ENCODE measurements around the gene CTSL. TPM values are rescaled to one million over a fixed set of nuclear protein-coding genes. Genes with fewer than 3 reads are reported as not detected.

Gene CTSL
- polyA plus RNA-seq (2013, experiment 1 of 4), result 38.6 TPM
- 40.4 TPM for polyA plus RNA-seq (2013, experiment 2 of 4)
- 36.7 TPM for polyA plus RNA-seq (2013, experiment 3 of 4)
- polyA plus RNA-seq (2013, experiment 4 of 4), result 41.9 TPM

DNA sequence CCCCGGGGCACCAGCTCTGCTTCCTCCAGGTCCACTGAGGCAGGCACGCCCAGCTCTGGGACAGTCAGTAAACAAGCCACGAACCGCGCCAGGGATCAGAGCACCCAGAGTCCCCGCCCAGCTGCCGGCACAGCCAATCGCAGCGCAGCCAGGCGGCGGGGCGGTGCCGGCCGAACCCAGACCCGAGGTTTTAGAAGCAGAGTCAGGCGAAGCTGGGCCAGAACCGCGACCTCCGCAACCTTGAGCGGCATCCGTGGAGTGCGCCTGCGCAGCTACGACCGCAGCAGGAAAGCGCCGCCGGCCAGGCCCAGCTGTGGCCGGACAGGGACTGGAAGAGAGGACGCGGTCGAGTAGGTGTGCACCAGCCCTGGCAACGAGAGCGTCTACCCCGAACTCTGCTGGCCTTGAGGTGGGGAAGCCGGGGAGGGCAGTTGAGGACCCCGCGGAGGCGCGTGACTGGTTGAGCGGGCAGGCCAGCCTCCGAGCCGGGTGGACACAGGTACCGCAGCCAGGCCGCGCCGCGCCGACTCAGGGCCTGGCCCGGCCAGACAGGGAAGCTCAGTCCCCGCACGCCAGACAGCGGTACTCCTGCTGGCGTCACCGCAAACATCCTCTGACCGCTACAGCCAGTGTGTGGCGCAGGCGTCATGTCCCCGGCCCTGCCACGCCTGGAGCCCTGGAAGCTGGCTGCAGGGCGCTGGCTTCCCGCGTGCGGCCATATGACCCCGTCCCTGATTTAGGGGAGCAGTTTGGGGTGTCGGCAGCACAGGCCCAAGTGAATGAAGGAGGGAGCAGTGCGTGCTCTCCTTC lies at the start of gene CTSL:
Gene CTSL, plus strand, starts transcription at position 220 of the 810 bp plus-strand sequence. CDS start 1,485 bp downstream, outside the sequence.
- WGBS, 2 experiments, result 1% methylated on average over 67 of the region's 67 CpGs
- Histone ChIP-seq H3K27me3 (ENCODE audit: control insufficient read depth, insufficient read depth, low read length, poor library complexity, severe bottlenecking) (peaks cover 15% of the 10 kb centered on the region), H3K9me3 (ENCODE audit: control insufficient read depth, low read length) (no peaks in the 10 kb centered on the region), H3K36me3 (ENCODE audit: control insufficient read depth, insufficient read depth, low read length) (no peaks in the 10 kb centered on the region), H3K27ac (ENCODE audit: insufficient read depth, low read depth, low read length, poor library complexity, severe bottlenecking) (peak within 1 kb of the TSS; percentile 69), H3K4me3 (ENCODE audit: insufficient read depth, low read depth, low read length) (peak within 1 kb of the TSS; percentile 63), H3K4me1 (ENCODE audit: control insufficient read depth, insufficient read depth, low read length) (no peaks in the 10 kb centered on the region)

DNA sequence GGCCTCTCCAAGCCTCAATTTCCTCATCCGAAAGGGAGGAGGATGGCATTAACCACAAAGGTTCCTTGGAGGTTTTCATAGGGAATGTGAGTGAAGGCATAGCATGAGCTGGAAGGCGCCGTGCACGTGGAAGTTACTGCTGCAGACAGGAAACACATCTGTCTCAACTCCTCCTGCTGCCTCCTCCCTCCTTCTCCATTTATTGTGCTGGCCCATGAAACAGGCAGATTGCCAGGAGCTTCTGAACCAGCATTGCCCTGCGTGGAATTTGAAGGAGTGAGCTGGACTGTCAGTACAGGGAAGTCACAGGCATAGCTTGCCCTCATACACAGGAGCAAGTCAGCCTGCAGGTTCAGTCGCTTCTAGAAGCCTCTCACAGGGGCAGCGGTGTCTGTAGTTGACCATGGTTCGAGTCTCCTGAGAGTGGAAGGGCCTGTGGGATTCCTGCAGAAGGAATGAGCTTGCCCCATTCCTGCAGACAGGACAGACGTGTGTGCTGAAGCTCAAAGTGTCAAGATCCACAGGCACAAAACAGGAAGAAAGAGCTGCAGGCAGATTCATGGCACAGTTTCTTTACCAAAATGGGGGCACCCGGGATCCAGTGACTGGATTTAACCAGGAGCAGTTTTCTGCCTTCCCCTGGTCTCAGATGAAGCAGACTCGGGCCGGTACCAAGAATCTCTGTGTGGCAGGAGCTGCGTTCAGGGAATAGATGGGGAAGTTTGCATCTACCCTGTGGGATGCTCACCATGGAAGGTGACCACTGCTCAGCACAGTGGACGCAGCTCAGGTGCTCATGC lies 48.7 kb upstream of the CTSL start:
- WGBS, 2 experiments, result 93 to 94% methylated on average over 14 of the region's 14 CpGs
- no peaks in the 10 kb centered on the region for H3K27me3 ChIP-seq (ENCODE audit: control insufficient read depth, insufficient read depth, low read length, poor library complexity, severe bottlenecking)
- no peaks in the 10 kb centered on the region for H3K4me1 ChIP-seq (ENCODE audit: control insufficient read depth, insufficient read depth, low read length)
- H3K9me3 ChIP-seq (ENCODE audit: control insufficient read depth, low read length), result no peaks in the 10 kb centered on the region
- peaks cover 10% of the 10 kb centered on the region for H3K36me3 ChIP-seq (ENCODE audit: control insufficient read depth, insufficient read depth, low read length)
- H3K4me3 ChIP-seq (ENCODE audit: insufficient read depth, low read depth, low read length), result no peak overlapping the region
- H3K27ac ChIP-seq (ENCODE audit: insufficient read depth, low read depth, low read length, poor library complexity, severe bottlenecking), result no peak overlapping the region

DNA sequence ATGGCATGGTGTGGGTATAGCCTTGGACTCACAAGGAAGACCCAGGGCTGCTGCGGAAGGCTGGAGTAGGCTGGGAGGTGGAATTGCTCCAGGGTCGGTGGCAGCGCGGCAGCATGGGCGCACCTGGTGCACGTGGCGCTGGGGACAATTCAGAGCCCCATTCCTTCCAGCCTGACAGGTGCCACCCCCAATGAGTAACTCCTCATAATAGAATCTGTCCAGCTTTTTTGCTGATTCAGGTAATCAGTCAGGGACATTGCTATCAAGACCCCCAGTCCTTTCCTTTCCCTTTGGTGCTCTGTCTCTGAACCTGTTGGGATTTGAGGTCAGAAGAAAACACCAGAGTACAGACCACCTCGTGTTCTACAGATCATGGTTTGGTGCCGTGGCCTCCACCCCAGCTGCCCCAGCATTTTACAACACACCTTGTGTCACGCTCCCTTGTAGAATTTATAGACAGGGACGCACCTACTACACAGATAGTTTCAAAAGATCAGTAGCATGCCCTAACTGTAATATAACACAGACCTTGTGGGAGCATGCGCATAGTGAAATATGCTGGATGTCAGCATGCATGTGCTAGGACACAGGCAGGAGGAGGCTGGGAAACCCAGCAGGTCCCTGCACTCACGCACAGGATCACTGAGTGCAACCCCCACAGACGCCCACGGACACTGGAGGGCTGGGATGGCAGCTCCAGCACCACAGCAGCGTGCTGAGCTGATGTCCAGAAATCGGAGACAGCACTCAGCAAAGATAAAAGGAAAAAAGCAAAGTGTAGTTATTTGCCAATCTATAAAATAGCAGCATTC lies 47.9 kb upstream of the CTSL start:
- WGBS, 2 experiments, result 88 to 91% methylated on average over 17 of the region's 17 CpGs
- Histone ChIP-seq H3K36me3 (ENCODE audit: control insufficient read depth, insufficient read depth, low read length) (peaks cover 11% of the 10 kb centered on the region), H3K4me1 (ENCODE audit: control insufficient read depth, insufficient read depth, low read length) (no peaks in the 10 kb centered on the region), H3K27ac (ENCODE audit: insufficient read depth, low read depth, low read length, poor library complexity, severe bottlenecking) (no peak overlapping the region), H3K9me3 (ENCODE audit: control insufficient read depth, low read length) (no peaks in the 10 kb centered on the region), H3K4me3 (ENCODE audit: insufficient read depth, low read depth, low read length) (no peak overlapping the region), H3K27me3 (ENCODE audit: control insufficient read depth, insufficient read depth, low read length, poor library complexity, severe bottlenecking) (no peaks in the 10 kb centered on the region)

DNA sequence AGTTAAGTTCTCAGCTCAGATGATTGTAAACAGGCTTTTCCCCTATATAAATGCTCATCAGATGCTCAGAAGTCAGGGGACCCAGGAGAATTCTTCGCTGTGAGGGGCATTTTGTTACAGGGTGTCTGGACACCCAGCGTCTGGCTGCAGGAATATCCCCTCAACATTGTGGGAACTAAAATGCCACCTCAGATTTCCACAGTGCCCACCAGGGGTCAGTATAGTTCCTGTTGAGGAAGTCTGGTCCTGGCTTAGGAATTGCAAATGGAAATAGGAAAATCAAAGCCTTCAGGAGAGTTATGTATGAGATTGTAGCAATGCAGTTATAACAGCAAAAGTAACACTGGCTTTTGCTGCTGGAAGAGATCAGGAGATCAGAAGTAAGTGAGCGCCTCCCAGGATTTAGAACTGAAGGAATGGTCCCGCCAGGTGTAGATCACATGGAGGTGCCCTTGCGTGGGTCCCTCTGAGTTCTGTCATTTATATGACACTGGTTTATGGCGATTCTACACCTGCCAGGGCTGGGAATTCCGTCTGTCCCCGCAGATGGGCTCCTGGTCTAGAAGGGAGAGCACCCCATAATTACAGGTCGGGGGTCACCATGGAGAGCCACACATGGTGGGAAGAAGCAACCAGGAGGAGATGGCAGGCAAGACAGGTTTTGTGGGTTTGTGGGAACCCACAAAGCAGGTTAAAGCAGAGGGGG lies 47.1 kb upstream of the CTSL start:
- WGBS, 2 experiments, result 88 to 91% methylated on average over 9 of the region's 9 CpGs
- no peaks in the 10 kb centered on the region for H3K27me3 ChIP-seq (ENCODE audit: control insufficient read depth, insufficient read depth, low read length, poor library complexity, severe bottlenecking)
- H3K4me1 ChIP-seq (ENCODE audit: control insufficient read depth, insufficient read depth, low read length), result no peaks in the 10 kb centered on the region
- H3K4me3 ChIP-seq (ENCODE audit: insufficient read depth, low read depth, low read length), result no peak overlapping the region
- no peaks in the 10 kb centered on the region for H3K9me3 ChIP-seq (ENCODE audit: control insufficient read depth, low read length)
- no peak overlapping the region for H3K27ac ChIP-seq (ENCODE audit: insufficient read depth, low read depth, low read length, poor library complexity, severe bottlenecking)
- peaks cover 11% of the 10 kb centered on the region for H3K36me3 ChIP-seq (ENCODE audit: control insufficient read depth, insufficient read depth, low read length)

GRCh38 chr9:87681271-87682061 lies 44.5 kb upstream of the CTSL start:
- H3K36me3 ChIP-seq (ENCODE audit: control insufficient read depth, insufficient read depth, low read length), result peaks cover 11% of the 10 kb centered on the region
- no peaks in the 10 kb centered on the region for H3K27me3 ChIP-seq (ENCODE audit: control insufficient read depth, insufficient read depth, low read length, poor library complexity, severe bottlenecking)
- no peaks in the 10 kb centered on the region for H3K9me3 ChIP-seq (ENCODE audit: control insufficient read depth, low read length)
- no peak overlapping the region for H3K4me3 ChIP-seq (ENCODE audit: insufficient read depth, low read depth, low read length)
- WGBS, 2 experiments, result 93 to 96% methylated on average over 11 of the region's 11 CpGs
- no peak overlapping the region for H3K27ac ChIP-seq (ENCODE audit: insufficient read depth, low read depth, low read length, poor library complexity, severe bottlenecking)
- H3K4me1 ChIP-seq (ENCODE audit: control insufficient read depth, insufficient read depth, low read length), result no peaks in the 10 kb centered on the region

DNA sequence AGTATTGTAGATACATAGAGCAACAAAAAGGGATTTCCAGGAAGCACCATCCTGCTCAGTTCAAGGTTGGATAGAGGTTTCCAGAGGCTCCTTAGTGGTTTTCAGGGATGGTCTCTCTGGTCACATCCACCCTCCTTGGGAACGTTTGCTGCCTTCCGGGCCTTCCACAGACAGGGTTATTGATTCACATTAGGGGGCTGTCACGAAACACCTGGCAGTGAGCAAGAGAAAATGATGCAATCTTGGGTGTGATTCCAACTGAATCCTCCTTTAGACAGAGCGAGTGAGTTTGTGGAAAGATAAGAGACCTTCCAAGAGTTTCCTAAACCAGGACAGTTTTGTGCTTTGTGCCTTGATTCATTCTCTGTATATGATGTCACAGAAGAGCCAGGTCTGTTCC lies 43.8 kb upstream of the CTSL start:
- Histone ChIP-seq H3K4me3 (ENCODE audit: insufficient read depth, low read depth, low read length) (no peak overlapping the region), H3K27ac (ENCODE audit: insufficient read depth, low read depth, low read length, poor library complexity, severe bottlenecking) (no peak overlapping the region), H3K4me1 (ENCODE audit: control insufficient read depth, insufficient read depth, low read length) (no peaks in the 10 kb centered on the region), H3K27me3 (ENCODE audit: control insufficient read depth, insufficient read depth, low read length, poor library complexity, severe bottlenecking) (no peaks in the 10 kb centered on the region), H3K9me3 (ENCODE audit: control insufficient read depth, low read length) (no peaks in the 10 kb centered on the region), H3K36me3 (ENCODE audit: control insufficient read depth, insufficient read depth, low read length) (peaks cover 11% of the 10 kb centered on the region)
- WGBS, 2 experiments, result 90 to 94% methylated on average over 4 of the region's 4 CpGs

DNA sequence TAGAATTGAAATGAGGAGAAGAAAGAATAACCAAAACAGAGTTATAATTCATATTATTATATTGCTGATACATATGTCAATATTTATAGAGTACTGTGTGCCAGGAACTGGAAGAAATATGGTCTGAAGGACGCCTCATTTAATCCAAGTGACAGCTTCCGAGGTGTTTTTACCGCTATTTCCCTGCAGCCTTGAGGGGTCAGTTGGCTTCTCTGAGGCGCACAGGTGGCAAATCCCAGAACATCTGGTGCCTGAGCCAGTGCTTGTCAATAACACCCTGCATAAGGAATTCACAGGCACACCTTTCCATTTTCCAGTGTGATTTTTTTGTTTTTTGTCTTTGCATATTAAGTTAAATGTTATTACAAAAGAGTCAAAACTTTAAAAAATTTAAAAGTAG lies 43.3 kb upstream of the CTSL start:
- 95 to 96% methylated on average over 4 of the region's 4 CpGs for WGBS, 2 experiments
- Histone ChIP-seq H3K9me3 (ENCODE audit: control insufficient read depth, low read length) (no peaks in the 10 kb centered on the region), H3K4me1 (ENCODE audit: control insufficient read depth, insufficient read depth, low read length) (no peaks in the 10 kb centered on the region), H3K27me3 (ENCODE audit: control insufficient read depth, insufficient read depth, low read length, poor library complexity, severe bottlenecking) (no peaks in the 10 kb centered on the region), H3K27ac (ENCODE audit: insufficient read depth, low read depth, low read length, poor library complexity, severe bottlenecking) (no peak overlapping the region), H3K36me3 (ENCODE audit: control insufficient read depth, insufficient read depth, low read length) (peaks cover 11% of the 10 kb centered on the region), H3K4me3 (ENCODE audit: insufficient read depth, low read depth, low read length) (no peak overlapping the region)

DNA sequence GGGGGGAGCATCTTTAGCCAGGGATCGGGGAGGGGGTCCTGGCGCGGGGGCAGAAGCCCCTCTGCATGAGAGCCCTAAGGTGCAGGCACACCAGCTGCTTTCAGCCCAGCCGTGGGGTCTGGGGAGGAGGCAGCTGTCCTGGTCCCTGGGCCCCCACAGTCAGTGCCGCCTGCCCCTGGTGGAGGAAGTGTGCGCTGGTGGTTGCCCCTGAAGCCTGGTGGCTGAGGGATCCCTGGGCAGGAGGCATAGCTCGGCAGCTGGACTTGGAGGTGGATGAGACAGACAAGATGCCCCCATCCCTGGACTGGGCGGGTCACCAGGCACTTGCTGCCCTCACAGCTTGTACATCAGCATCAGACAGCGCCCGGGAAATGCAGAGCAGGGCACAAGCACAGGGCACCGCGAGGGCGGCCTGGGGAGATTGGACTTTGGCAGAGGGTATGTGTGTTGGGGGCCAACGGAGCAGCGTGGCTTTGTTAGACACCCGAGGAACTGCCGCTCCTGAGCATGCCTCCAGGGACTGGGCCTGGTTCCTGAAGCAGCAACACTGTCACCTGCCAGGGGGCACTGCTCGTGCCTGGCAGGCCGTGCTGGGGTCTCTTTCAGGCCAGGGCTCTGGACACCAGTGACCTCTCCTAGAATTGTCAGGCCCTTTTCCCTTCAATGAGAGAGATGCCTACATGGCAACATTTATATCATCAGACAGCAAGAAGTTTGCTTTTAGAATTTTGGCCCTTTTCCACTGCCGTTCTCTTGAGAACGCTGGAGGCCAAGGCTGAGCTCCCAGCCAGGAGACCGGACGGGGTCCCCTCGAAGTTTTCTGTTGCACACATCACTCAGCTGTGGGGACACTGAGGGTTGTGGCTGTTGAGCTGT lies 41.9 kb upstream of the CTSL start:
- no peaks in the 10 kb centered on the region for H3K9me3 ChIP-seq (ENCODE audit: control insufficient read depth, low read length)
- peaks cover 11% of the 10 kb centered on the region for H3K36me3 ChIP-seq (ENCODE audit: control insufficient read depth, insufficient read depth, low read length)
- H3K27me3 ChIP-seq (ENCODE audit: control insufficient read depth, insufficient read depth, low read length, poor library complexity, severe bottlenecking), result no peaks in the 10 kb centered on the region
- no peak overlapping the region for H3K27ac ChIP-seq (ENCODE audit: insufficient read depth, low read depth, low read length, poor library complexity, severe bottlenecking)
- no peaks in the 10 kb centered on the region for H3K4me1 ChIP-seq (ENCODE audit: control insufficient read depth, insufficient read depth, low read length)
- WGBS, 2 experiments, result 88 to 91% methylated on average over 24 of the region's 24 CpGs
- no peak overlapping the region for H3K4me3 ChIP-seq (ENCODE audit: insufficient read depth, low read depth, low read length)

All from ectodermal cell (in vitro differentiated cells).